ENCODE results near the gene CFAP53. TPM values are rescaled to one million over a fixed set of nuclear protein-coding genes. Genes with fewer than 3 reads are reported as not detected.

Gene CFAP53
- total and polyA plus RNA-seq, 2 donors (not counting 3 experiments of a cell fraction or from before 2014, with no cell fraction given) = 0.12 to 0.18 TPM

DNA sequence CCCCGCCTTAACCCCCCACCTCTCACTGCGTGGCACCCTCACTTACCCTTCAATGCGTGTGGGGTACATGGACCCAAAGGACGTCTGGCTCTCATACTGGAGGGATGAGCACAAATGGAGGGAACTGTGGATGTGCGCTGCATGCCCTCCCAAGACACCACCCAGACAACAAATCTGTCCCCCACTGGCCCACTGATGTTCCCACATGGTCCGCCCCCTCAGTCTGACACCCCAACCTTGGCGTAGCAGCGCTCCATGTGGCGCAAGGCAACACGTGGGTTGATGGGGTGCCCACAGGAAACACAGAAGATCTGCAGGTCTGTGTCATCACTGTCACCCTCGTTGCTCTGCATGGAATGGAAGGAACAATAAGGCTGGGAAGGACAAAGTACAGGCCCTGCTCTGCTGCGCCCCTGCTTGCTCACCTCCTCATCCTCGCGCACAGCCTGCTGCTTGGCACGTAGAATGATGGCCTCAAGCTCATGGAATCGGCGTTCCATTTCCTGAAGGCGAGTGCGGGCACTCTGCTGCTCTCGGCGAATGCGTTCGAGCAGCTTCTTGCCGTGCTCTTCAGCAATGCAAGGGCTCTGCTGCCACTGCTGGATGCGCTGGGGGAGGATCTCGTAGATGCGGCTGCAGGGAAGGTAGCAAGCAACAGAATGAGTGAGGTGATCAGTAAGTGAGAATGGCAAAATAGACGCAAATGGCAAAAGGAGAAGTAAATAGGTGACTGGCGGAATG is 17.3 kb upstream of the CFAP53 start:
- TF ChIP-seq GATA2 (IDR thresholded peaks at IDR 0.05; ENCODE audit: insufficient read depth, insufficient read length, low read depth, low read length) (no peak), POLR2A (IDR thresholded peaks at IDR 0.05; ENCODE audit: low read depth, low read length) (no peak), MYC (IDR thresholded peaks at IDR 0.05; ENCODE audit: low read depth, low read length) (no peak), JUN (IDR thresholded peaks at IDR 0.05; ENCODE audit: borderline replicate concordance, insufficient read depth, insufficient read length, low read depth) (no peak), POLR2AphosphoS5 (IDR thresholded peaks at IDR 0.05; ENCODE audit: insufficient read depth, low read depth, low read length) (no peak), EZH2 (IDR thresholded peaks at IDR 0.05; ENCODE audit: borderline replicate concordance, low read depth, low read length, severe bottlenecking) (no peak), FOS (IDR thresholded peaks at IDR 0.05; ENCODE audit: borderline replicate concordance, insufficient read depth, low read length) (no peak)
- TF ChIP-seq, protein P1, sequence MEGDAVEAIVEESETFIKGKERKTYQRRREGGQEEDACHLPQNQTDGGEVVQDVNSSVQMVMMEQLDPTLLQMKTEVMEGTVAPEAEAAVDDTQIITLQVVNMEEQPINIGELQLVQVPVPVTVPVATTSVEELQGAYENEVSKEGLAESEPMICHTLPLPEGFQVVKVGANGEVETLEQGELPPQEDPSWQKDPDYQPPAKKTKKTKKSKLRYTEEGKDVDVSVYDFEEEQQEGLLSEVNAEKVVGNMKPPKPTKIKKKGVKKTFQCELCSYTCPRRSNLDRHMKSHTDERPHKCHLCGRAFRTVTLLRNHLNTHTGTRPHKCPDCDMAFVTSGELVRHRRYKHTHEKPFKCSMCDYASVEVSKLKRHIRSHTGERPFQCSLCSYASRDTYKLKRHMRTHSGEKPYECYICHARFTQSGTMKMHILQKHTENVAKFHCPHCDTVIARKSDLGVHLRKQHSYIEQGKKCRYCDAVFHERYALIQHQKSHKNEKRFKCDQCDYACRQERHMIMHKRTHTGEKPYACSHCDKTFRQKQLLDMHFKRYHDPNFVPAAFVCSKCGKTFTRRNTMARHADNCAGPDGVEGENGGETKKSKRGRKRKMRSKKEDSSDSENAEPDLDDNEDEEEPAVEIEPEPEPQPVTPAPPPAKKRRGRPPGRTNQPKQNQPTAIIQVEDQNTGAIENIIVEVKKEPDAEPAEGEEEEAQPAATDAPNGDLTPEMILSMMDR (IDR thresholded peaks at IDR 0.05; ENCODE audit: extremely low read depth in 1 of 2, insufficient read depth in 1 of 2, low read depth in 1 of 2, low read length in 2 of 2) = no peak
- TF ChIP-seq, protein P2, sequence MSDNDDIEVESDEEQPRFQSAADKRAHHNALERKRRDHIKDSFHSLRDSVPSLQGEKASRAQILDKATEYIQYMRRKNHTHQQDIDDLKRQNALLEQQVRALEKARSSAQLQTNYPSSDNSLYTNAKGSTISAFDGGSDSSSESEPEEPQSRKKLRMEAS (IDR thresholded peaks at IDR 0.05; ENCODE audit: insufficient read depth, insufficient read length) = no peak
- POLR2A ChIA-PET = interaction anchor here (0.6 kb wide), 1 partner anchor 665 kb away, joined by 5 read pairs; no protein-coding TSS in a partner anchor
- dilution Hi-C loops (cut with MboI; ENCODE audit: extremely low pct_ligation_motif_present, low sequenced_read_pairs) = no loop called here

More for the DNA sequence above, 17.3 kb upstream of the CFAP53 start:
- FAIRE-seq (no peak), DNase-seq (ENCODE audit: low read depth, low spot score) (no peak)
- no peak overlapping the region for H3K4me3 ChIP-seq (replicated peaks in 1 of 3; ENCODE audit: insufficient read depth in 1 of 3, low read depth in 1 of 3, low read length in 3 of 3)
- CTCF ChIA-PET = no interaction called here
- intact Hi-C loops (cut with micrococcal nuclease) = loop anchor here (5.0 kb wide), 2 partner anchors 791 to 914 kb away; partner anchors contain the start of genes MEX3C and RPL17
- H3K4me1 ChIP-seq (ENCODE audit: control insufficient read depth, extremely low read depth, insufficient read depth, low read length) = peaks cover 27% of the 10 kb centered on the region
- H3K36me3 ChIP-seq (ENCODE audit: control insufficient read depth in 2 of 2, extremely low read depth in 1 of 2, insufficient read depth in 2 of 2, low read length in 2 of 2) = peaks cover 0 to 26% of the 10 kb centered on the region in 2 experiments
- no peak overlapping the region for H3K4me2 ChIP-seq (ENCODE audit: insufficient read depth, low read length)
- no peak overlapping the region for H3K27ac ChIP-seq (ENCODE audit: insufficient read depth, low read depth, low read length)
- H3K27me3 ChIP-seq (ENCODE audit: control insufficient read depth in 2 of 2, insufficient read depth in 2 of 2, low read length in 2 of 2) = no peaks in the 10 kb centered on the region
- H3K79me2 ChIP-seq (ENCODE audit: control insufficient read depth, insufficient read depth, low read length) = peaks cover 38% of the 10 kb centered on the region
- no peaks in the 10 kb centered on the region for H3K9me1 ChIP-seq (replicated peaks; ENCODE audit: control insufficient read depth, extremely low read depth, insufficient read depth, low read length)
- no peak overlapping the region for H3K9ac ChIP-seq (replicated peaks; ENCODE audit: extremely low read depth, insufficient read depth, low read length)
- no peak overlapping the region for H2AFZ ChIP-seq (ENCODE audit: low read depth, low read length)
- no TSS peak for BruUV-seq (replicated peaks)
- no peaks in the 10 kb centered on the region for H3K9me3 ChIP-seq (replicated peaks; ENCODE audit: control insufficient read depth, insufficient read depth, low read length)
- no peaks in the 10 kb centered on the region for H4K20me1 ChIP-seq (replicated peaks; ENCODE audit: control insufficient read depth, extremely low read depth, insufficient read depth, low read length)
